Measurements from ENCODE around the gene SKA3. TPM values are rescaled to one million over a fixed set of nuclear protein-coding genes. Genes with fewer than 3 reads are reported as not detected.

Gene SKA3
- total RNA-seq, 1 experiment from 2014 or later, result 42.1 TPM

DNA sequence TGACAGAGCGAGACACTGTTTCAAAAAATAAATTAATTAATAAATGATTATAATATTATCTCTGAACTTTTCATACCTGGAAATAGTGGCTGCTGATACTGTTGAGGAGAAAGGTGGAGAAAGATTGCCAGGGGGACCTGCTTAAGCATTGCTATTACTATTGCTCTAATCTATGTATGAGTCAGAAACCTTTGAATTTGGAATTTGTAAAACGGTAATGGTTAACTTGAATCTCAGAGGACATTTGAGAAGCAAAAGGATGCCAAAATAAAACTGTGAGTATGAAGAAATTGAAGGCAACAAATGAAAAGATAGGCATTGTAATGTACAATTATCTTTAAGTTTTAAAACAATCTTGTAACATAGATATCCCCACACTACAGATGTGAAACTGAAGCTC, 5.3 kb upstream of the SKA3 start:
- no peaks in the 10 kb centered on the region; the same call in 1 of the 2 replicates for H3K27me3 Mint-ChIP-seq (ENCODE audit: low read depth)
- DNase-seq (ENCODE audit: low spot score) (no peak), ATAC-seq (no peak)
- ChIA-PET CTCF (no interaction called here), POLR2A (no interaction called here)
- peaks cover 21% of the 10 kb centered on the region for H3K4me1 Mint-ChIP-seq
- TF ChIP-seq, protein P1, sequence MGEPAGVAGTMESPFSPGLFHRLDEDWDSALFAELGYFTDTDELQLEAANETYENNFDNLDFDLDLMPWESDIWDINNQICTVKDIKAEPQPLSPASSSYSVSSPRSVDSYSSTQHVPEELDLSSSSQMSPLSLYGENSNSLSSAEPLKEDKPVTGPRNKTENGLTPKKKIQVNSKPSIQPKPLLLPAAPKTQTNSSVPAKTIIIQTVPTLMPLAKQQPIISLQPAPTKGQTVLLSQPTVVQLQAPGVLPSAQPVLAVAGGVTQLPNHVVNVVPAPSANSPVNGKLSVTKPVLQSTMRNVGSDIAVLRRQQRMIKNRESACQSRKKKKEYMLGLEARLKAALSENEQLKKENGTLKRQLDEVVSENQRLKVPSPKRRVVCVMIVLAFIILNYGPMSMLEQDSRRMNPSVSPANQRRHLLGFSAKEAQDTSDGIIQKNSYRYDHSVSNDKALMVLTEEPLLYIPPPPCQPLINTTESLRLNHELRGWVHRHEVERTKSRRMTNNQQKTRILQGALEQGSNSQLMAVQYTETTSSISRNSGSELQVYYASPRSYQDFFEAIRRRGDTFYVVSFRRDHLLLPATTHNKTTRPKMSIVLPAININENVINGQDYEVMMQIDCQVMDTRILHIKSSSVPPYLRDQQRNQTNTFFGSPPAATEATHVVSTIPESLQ (CRISPR knock-in tag; IDR thresholded peaks at IDR 0.05), result no peak
- TF ChIP-seq NFYB (CRISPR knock-in tag; conservative IDR thresholded peaks at IDR 0.05; ENCODE audit: low read depth) (no peak), SP1 (CRISPR knock-in tag; conservative IDR thresholded peaks at IDR 0.05) (no peak), CBFB (CRISPR knock-in tag; IDR thresholded peaks at IDR 0.05; ENCODE audit: low read depth) (no peak), CREM (CRISPR knock-in tag; IDR thresholded peaks at IDR 0.05) (no peak), MYBL2 (CRISPR knock-in tag; IDR thresholded peaks at IDR 0.05) (no peak), RORB (CRISPR knock-in tag; IDR thresholded peaks at IDR 0.05) (no peak), HMGA2 (CRISPR knock-in tag; IDR thresholded peaks at IDR 0.05) (no peak), ESRRA (CRISPR knock-in tag; IDR thresholded peaks at IDR 0.05; ENCODE audit: borderline replicate concordance) (no peak)
- TF ChIP-seq, protein P2, sequence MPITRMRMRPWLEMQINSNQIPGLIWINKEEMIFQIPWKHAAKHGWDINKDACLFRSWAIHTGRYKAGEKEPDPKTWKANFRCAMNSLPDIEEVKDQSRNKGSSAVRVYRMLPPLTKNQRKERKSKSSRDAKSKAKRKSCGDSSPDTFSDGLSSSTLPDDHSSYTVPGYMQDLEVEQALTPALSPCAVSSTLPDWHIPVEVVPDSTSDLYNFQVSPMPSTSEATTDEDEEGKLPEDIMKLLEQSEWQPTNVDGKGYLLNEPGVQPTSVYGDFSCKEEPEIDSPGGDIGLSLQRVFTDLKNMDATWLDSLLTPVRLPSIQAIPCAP (CRISPR knock-in tag; IDR thresholded peaks at IDR 0.05), result no peak
- TF ChIP-seq, protein P3, sequence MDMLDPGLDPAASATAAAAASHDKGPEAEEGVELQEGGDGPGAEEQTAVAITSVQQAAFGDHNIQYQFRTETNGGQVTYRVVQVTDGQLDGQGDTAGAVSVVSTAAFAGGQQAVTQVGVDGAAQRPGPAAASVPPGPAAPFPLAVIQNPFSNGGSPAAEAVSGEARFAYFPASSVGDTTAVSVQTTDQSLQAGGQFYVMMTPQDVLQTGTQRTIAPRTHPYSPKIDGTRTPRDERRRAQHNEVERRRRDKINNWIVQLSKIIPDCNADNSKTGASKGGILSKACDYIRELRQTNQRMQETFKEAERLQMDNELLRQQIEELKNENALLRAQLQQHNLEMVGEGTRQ (CRISPR knock-in tag; IDR thresholded peaks at IDR 0.05), result no peak
- H3K4me3 Mint-ChIP-seq, result no peak overlapping the region
- peaks cover 20% of the 10 kb centered on the region for H3K36me3 Mint-ChIP-seq
- peaks cover 18% of the 10 kb centered on the region for H3K9me3 Mint-ChIP-seq
- H3K27ac Mint-ChIP-seq, result no peak overlapping the region

DNA sequence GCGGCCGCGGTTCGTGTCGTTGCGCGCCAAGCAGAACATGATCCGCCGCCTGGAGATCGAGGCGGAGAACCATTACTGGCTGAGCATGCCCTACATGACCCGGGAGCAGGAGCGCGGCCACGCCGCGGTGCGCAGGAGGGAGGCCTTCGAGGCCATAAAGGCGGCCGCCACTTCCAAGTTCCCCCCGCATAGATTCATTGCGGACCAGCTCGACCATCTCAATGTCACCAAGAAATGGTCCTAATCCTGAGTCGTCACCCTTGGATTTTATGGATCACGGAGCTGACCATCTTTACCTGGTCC, 581 bp upstream of the SKA3 start:
- ATAC-seq (peak; percentile 1; the same call in 1 of the 2 replicates), DNase-seq (ENCODE audit: low spot score) (no peak)
- peaks cover 12% of the 10 kb centered on the region for H3K36me3 Mint-ChIP-seq
- H3K9me3 Mint-ChIP-seq, result no peaks in the 10 kb centered on the region
- H3K4me3 Mint-ChIP-seq, result peak overlapping the region; percentile 95
- ChIA-PET POLR2A (interaction anchor here (1.1 to 2.4 kb wide), 11 partner anchors 23 to 300 kb away, joined by 3 to 8 read pairs (median 4); partner anchors contain the start of genes LATS2 and ZDHHC20), CTCF (interaction anchor here (0.7 to 2.3 kb wide), 5 partner anchors 66 to 301 kb away, joined by 3 to 15 read pairs (median 6); no protein-coding TSS in a partner anchor)
- peak overlapping the region; percentile 98 for H3K27ac Mint-ChIP-seq
- H3K27me3 Mint-ChIP-seq (ENCODE audit: low read depth), result no peaks in the 10 kb centered on the region
- H3K4me1 Mint-ChIP-seq, result peaks cover 41% of the 10 kb centered on the region
- no peak for TF ChIP-seq NR2C2 (CRISPR knock-in tag; IDR thresholded peaks at IDR 0.05)
- TF ChIP-seq, protein P4, sequence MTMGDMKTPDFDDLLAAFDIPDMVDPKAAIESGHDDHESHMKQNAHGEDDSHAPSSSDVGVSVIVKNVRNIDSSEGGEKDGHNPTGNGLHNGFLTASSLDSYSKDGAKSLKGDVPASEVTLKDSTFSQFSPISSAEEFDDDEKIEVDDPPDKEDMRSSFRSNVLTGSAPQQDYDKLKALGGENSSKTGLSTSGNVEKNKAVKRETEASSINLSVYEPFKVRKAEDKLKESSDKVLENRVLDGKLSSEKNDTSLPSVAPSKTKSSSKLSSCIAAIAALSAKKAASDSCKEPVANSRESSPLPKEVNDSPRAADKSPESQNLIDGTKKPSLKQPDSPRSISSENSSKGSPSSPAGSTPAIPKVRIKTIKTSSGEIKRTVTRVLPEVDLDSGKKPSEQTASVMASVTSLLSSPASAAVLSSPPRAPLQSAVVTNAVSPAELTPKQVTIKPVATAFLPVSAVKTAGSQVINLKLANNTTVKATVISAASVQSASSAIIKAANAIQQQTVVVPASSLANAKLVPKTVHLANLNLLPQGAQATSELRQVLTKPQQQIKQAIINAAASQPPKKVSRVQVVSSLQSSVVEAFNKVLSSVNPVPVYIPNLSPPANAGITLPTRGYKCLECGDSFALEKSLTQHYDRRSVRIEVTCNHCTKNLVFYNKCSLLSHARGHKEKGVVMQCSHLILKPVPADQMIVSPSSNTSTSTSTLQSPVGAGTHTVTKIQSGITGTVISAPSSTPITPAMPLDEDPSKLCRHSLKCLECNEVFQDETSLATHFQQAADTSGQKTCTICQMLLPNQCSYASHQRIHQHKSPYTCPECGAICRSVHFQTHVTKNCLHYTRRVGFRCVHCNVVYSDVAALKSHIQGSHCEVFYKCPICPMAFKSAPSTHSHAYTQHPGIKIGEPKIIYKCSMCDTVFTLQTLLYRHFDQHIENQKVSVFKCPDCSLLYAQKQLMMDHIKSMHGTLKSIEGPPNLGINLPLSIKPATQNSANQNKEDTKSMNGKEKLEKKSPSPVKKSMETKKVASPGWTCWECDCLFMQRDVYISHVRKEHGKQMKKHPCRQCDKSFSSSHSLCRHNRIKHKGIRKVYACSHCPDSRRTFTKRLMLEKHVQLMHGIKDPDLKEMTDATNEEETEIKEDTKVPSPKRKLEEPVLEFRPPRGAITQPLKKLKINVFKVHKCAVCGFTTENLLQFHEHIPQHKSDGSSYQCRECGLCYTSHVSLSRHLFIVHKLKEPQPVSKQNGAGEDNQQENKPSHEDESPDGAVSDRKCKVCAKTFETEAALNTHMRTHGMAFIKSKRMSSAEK (CRISPR knock-in tag; IDR thresholded peaks at IDR 0.05; ENCODE audit: borderline replicate concordance), result no peak
- TF ChIP-seq JUN (CRISPR knock-in tag; IDR thresholded peaks at IDR 0.05), result peak; percentile 92
- no peak for TF ChIP-seq ZNF396 (CRISPR knock-in tag; IDR thresholded peaks at IDR 0.05; ENCODE audit: borderline replicate concordance)
- no peak for TF ChIP-seq FOXK1 (CRISPR knock-in tag; IDR thresholded peaks at IDR 0.05)
- TF ChIP-seq, protein P5, sequence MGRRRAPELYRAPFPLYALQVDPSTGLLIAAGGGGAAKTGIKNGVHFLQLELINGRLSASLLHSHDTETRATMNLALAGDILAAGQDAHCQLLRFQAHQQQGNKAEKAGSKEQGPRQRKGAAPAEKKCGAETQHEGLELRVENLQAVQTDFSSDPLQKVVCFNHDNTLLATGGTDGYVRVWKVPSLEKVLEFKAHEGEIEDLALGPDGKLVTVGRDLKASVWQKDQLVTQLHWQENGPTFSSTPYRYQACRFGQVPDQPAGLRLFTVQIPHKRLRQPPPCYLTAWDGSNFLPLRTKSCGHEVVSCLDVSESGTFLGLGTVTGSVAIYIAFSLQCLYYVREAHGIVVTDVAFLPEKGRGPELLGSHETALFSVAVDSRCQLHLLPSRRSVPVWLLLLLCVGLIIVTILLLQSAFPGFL (CRISPR knock-in tag; IDR thresholded peaks at IDR 0.05; ENCODE audit: borderline replicate concordance), result no peak
- TF ChIP-seq, protein P6, sequence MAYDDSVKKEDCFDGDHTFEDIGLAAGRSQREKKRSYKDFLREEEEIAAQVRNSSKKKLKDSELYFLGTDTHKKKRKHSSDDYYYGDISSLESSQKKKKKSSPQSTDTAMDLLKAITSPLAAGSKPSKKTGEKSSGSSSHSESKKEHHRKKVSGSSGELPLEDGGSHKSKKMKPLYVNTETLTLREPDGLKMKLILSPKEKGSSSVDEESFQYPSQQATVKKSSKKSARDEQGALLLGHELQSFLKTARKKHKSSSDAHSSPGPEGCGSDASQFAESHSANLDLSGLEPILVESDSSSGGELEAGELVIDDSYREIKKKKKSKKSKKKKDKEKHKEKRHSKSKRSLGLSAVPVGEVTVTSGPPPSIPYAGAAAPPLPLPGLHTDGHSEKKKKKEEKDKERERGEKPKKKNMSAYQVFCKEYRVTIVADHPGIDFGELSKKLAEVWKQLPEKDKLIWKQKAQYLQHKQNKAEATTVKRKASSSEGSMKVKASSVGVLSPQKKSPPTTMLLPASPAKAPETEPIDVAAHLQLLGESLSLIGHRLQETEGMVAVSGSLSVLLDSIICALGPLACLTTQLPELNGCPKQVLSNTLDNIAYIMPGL (CRISPR knock-in tag; IDR thresholded peaks at IDR 0.05), result no peak
- TF ChIP-seq ZNF423 (CRISPR knock-in tag; IDR thresholded peaks at IDR 0.05), result no peak
- no peak for TF ChIP-seq NFE2L1 (CRISPR knock-in tag; IDR thresholded peaks at IDR 0.05)
- TF ChIP-seq ZNF232 (CRISPR knock-in tag; IDR thresholded peaks at IDR 0.05), result no peak
- no peak for TF ChIP-seq MYBL2 (CRISPR knock-in tag; IDR thresholded peaks at IDR 0.05)
- TF ChIP-seq ATF1 (CRISPR knock-in tag; IDR thresholded peaks at IDR 0.05), result 0 out of 2 replicates have a peak, but pooled peaks have one; percentile 19
- TF ChIP-seq EMX1 (CRISPR knock-in tag; IDR thresholded peaks at IDR 0.05), result no peak
- TF ChIP-seq ZNF138 (CRISPR knock-in tag; conservative IDR thresholded peaks at IDR 0.05), result no peak
- no peak for TF ChIP-seq SOX15 (CRISPR knock-in tag; IDR thresholded peaks at IDR 0.05)
- TF ChIP-seq FOXJ3 (CRISPR knock-in tag; IDR thresholded peaks at IDR 0.05; ENCODE audit: borderline replicate concordance), result no peak
- TF ChIP-seq CREB1 (CRISPR knock-in tag; IDR thresholded peaks at IDR 0.05), result no peak
- TF ChIP-seq ZNF317 (CRISPR knock-in tag; IDR thresholded peaks at IDR 0.05; ENCODE audit: borderline replicate concordance, low read depth), result no peak

Measured in WTC11 (cell line).